HAP-1 (cell line): ENCODE data around the gene YJU2.

Experiments used
- DNase-seq, 2 experiments: peaks; one replicate each; pipeline ENCODE4 v3.0.0-alpha.2; 2016 to 2020; ENCODE audit warnings: low spot score in 2 of 2
- H3K27me3 ChIP-seq: fragments of 250-450 bp; sonication (Bioruptor Pico); 2 replicates; pipeline ENCODE4 v1.5.1; 2020; ENCODE audit warnings: low read depth, mild to moderate bottlenecking, moderate library complexity
- H3K36me3 ChIP-seq: fragments of 250-450 bp; sonication (Bioruptor Pico); replicated peaks from 2 replicates; pipeline ENCODE4 v1.5.1; 2020; ENCODE audit warnings: mild to moderate bottlenecking
- H3K4me1 ChIP-seq: fragments of 250-450 bp; sonication (Bioruptor Pico); 2 replicates; pipeline ENCODE4 v1.5.1; 2020; ENCODE audit warnings: mild to moderate bottlenecking
- H3K4me3 ChIP-seq: fragments of 250-450 bp; sonication (Bioruptor Pico); 2 replicates; pipeline ENCODE4 v1.5.1; 2020; ENCODE audit warnings: mild to moderate bottlenecking, moderate library complexity
- H3K9me3 ChIP-seq: fragments of 250-450 bp; sonication (Bioruptor Pico); 2 replicates; pipeline ENCODE4 v1.5.1; 2020; ENCODE audit warnings: mild to moderate bottlenecking, moderate library complexity
- in situ Hi-C: fragments of 300-500 bp; cut with MboI; formaldehyde crosslinking; loops from 3 replicates; pipeline ENCODE4 v1.14.3; 2020; ENCODE audit warnings: low sequenced_read_pairs, inconsistent platforms, mixed read lengths

The YJU2 gene

DNA sequence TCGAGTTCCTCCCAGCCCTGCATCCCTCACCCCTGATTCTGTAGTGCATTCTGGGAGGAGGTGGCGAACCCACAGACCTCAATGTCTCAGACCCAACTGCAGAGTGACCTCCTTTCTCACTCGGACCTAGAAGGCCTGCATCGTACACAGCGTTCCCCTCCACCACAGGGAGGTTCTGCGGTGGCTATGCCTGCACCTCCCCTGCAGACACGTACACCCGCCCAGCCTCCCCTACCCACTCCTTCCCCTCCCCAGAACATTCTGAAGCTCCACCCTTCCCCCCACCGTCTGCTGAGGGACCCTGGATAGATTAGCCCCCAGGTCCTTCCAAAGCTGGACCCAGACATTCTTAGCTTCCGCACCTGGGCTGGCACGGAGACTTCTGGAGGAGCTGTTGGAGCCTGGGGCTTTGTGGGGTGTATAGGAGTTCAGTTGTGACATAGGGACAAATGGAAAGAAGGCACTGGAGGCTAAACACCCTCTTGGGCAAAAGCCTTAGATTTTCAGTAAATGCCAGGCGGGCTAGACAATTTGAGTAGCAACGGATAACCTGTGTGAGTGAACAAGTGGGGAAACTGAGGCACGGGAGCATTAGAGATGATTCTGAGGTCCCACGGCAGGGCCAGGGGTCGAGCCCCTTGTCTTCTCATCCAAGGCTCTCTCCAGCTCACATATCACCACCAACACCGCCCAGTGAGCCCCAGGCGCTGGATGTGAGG, 57.1 kb downstream of the YJU2 start:
- DNase-seq, result no peak
- H3K36me3 ChIP-seq, result peaks cover 4% of the 10 kb centered on the region
- no peaks in the 10 kb centered on the region for H3K27me3 ChIP-seq
- peak overlapping the region; percentile 32 for H3K4me3 ChIP-seq
- in situ Hi-C loops, result no loop called here
- H3K4me1 ChIP-seq, result no peaks in the 10 kb centered on the region
- H3K9me3 ChIP-seq, result no peaks in the 10 kb centered on the region

DNA sequence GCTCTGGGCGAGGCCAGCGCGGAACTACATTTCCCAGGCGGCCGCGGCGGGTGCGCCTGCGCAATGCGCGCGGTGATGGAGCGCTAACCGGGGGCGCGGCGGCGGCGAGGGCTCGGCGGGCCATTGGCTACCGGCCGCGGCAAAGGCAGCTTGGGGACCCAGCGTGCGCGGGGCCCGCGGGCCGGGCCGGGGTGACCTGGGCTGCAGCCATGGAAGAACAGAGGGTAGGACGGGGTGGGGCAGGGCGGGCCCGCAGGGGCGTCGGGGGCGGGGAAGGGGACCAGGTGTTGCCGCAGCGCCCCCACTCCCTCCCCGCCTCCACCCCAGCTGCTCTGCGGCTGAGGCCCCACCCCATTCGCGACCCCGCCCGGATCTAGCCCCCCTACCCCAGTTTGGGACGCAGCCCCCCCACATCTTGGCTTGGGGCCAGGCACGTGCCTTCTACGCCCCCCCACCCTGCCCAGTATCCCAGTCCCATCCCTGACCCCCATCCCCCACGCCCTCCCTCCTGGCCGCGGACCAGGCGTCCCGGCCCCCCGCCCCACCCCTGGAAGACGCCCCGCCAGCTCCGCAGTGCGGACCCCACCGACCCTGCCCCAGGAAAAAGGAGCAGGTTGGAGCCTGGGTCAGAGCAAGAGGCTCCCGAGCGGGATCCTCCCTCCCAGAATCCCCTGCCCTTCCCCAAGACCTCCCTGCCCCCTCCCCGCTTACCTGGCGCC, 57.8 kb downstream of the YJU2 start, which contains the start of gene FSD1:
Gene FSD1, plus strand, starts transcription at position 61 of the 719 bp plus-strand sequence. Its CDS starts 149 bp downstream, at position 210.
- in situ Hi-C loops, result no loop called here
- H3K4me3 ChIP-seq, result peak within 1 kb of the TSS; percentile 32
- peak; percentile 68 to 88 for DNase-seq
- no peaks in the 10 kb centered on the region for H3K9me3 ChIP-seq
- peaks cover 4% of the 10 kb centered on the region for H3K36me3 ChIP-seq
- H3K4me1 ChIP-seq, result no peaks in the 10 kb centered on the region
- H3K27me3 ChIP-seq, result no peaks in the 10 kb centered on the region

DNA sequence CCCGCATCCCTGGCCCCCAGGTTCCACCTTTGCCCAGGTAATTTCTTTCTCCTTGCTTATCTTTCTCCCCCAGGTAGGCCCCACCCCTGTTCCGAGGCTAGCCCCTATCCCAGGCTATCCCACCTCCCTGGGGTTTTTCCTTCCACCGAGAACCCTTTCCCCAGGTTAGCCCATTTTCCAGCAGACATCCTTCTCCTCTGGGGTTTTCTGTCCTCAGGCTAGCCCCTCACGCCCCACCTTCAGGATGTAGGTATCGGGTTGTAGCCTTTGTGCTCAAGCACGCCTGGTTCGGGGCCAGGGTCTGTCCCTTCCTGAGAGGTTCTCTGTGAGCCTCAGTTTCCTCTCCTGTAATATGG, 58.4 kb downstream of the YJU2 start:
- no peak for DNase-seq
- H3K9me3 ChIP-seq, result no peaks in the 10 kb centered on the region
- in situ Hi-C loops, result no loop called here
- H3K27me3 ChIP-seq, result no peaks in the 10 kb centered on the region
- H3K4me1 ChIP-seq, result no peaks in the 10 kb centered on the region
- peak overlapping the region; percentile 12; the same call in 1 of the 2 replicates for H3K4me3 ChIP-seq
- H3K36me3 ChIP-seq, result peaks cover 6% of the 10 kb centered on the region

- no peak for DNase-seq
- Histone ChIP-seq H3K9me3 (no peaks in the 10 kb centered on the region), H3K4me1 (no peaks in the 10 kb centered on the region), H3K36me3 (peaks cover 10% of the 10 kb centered on the region), H3K27me3 (no peaks in the 10 kb centered on the region), H3K4me3 (no peak overlapping the region)
- in situ Hi-C loops, result no loop called here
These were observed 58.8 kb downstream of the YJU2 start for GRCh38 chr19:4305659-4306058.

- no peaks in the 10 kb centered on the region for H3K4me1 ChIP-seq
- H3K9me3 ChIP-seq, result no peaks in the 10 kb centered on the region
- no peak overlapping the region for H3K4me3 ChIP-seq
- peak in 1 of 2 experiments; percentile 61 for DNase-seq
- peaks cover 13% of the 10 kb centered on the region for H3K36me3 ChIP-seq
- in situ Hi-C loops, result no loop called here
- no peaks in the 10 kb centered on the region for H3K27me3 ChIP-seq
These were observed 63.6 kb downstream of the YJU2 start for GRCh38 chr19:4310247-4311121.

DNA sequence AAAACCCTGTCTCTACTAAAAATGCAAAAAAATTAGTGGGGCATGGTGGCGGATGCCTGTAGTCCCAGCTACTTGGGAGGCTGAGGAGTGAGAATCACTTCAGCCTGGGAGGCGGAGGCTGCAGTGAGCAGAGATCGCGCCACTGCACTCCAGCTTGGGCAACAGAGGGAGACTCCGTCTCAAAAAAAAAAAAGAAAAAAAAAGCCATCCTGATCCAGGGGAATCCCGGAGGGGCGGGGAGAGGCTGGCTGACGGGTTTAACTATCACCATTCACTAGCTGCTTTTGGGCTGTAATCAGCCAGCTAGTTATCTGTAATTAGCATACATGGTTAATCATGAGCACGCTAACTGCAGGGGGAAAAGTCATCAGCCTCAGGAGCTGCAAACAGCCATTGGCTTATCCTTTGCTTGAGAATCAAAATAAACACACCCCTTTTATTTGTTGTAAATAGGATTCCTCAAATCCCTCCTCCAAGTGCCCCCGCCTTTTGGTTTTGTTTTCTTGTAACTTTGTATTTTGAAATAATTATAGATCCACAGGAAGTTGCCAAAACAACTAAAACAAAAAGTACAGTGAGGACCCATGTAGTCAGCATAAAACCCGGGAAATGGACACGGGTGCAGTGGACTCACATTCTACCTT, 67.1 kb downstream of the YJU2 start:
- in situ Hi-C loops, result no loop called here
- H3K36me3 ChIP-seq, result peaks cover 21% of the 10 kb centered on the region
- H3K27me3 ChIP-seq, result no peaks in the 10 kb centered on the region
- DNase-seq, result no peak
- no peaks in the 10 kb centered on the region for H3K9me3 ChIP-seq
- H3K4me1 ChIP-seq, result no peaks in the 10 kb centered on the region
- H3K4me3 ChIP-seq, result no peak overlapping the region

DNA sequence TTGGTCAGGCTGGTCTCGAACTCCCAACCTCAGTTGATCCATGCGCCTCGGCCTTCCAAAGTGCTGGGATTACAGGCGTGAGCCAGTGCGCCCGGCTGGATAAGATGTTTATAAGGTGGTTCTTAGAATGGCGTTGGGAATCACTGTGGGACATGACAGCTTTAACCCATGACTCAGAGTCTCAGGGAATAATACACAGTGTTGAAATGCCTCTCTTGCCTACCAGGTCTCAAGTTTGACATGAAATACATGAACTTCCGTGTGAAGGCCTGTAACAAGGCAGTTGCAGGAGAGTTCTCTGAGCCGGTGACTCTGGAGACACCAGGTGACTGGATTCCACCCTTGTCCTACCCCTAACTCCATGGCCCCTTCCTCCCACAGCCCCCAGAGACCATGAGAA, 70.1 kb downstream of the YJU2 start:
- DNase-seq, result no peak
- Histone ChIP-seq H3K4me3 (no peak overlapping the region), H3K9me3 (no peaks in the 10 kb centered on the region), H3K36me3 (peaks cover 12% of the 10 kb centered on the region), H3K4me1 (no peaks in the 10 kb centered on the region), H3K27me3 (no peaks in the 10 kb centered on the region)
- in situ Hi-C loops, result no loop called here

GRCh38 chr19:4318460-4318859, 71.6 kb downstream of the YJU2 start:
- Histone ChIP-seq H3K36me3 (peaks cover 12% of the 10 kb centered on the region), H3K27me3 (no peaks in the 10 kb centered on the region), H3K9me3 (no peaks in the 10 kb centered on the region), H3K4me1 (no peaks in the 10 kb centered on the region), H3K4me3 (no peak overlapping the region)
- DNase-seq, result no peak
- in situ Hi-C loops, result no loop called here
